ACC112 (cell line): Measurements from ENCODE around the gene CCNG2.
"Not testable (repeated sequence)": the region's sequence is repeated elsewhere in the genome, so short reads cannot be mapped to it uniquely, and the experiment has no call there.

Experiments used
- H2AFZ ChIP-seq: fragments of 200-600 bp; sonication (generic); one replicate; pipeline ENCODE4 v1.6.0; 2017; ENCODE audit warnings: antibody characterized with exemption, low read length; ENCODE audit not compliant: unreplicated experiment
- H3K27ac ChIP-seq: fragments of 200-600 bp; sonication (generic); 2 replicates; pipeline ENCODE4 v1.5.1; 2014; ENCODE audit warnings: low read depth, mild to moderate bottlenecking, antibody characterized with exemption, low read length, moderate library complexity
- H3K27me3 ChIP-seq: fragments of 200-600 bp; sonication (generic); 2 replicates; pipeline ENCODE4 v1.6.1; 2014; ENCODE audit warnings: mild to moderate bottlenecking, antibody characterized with exemption, low read length, moderate library complexity, mixed read lengths; ENCODE audit not compliant: insufficient read depth
- H3K36me3 ChIP-seq: fragments of 200-600 bp; sonication (generic); 2 replicates; pipeline ENCODE4 v1.6.1; 2016; ENCODE audit warnings: mild to moderate bottlenecking, antibody characterized with exemption, low read length, moderate library complexity, mixed read lengths; ENCODE audit not compliant: insufficient read depth
- H3K4me1 ChIP-seq: fragments of 200-600 bp; sonication (generic); one replicate; pipeline ENCODE4 v1.6.1; 2016; ENCODE audit warnings: low read length, mixed read lengths; ENCODE audit not compliant: insufficient read depth, unreplicated experiment, control insufficient read depth
- H3K4me3 ChIP-seq: fragments of 200-600 bp; sonication (generic); 2 replicates; pipeline ENCODE4 v1.5.1; 2014; ENCODE audit warnings: mild to moderate bottlenecking, low read depth, low read length
- H3K79me2 ChIP-seq: fragments of 200-600 bp; sonication (generic); one replicate; pipeline ENCODE4 v1.6.0; 2016; ENCODE audit warnings: low read length; ENCODE audit not compliant: control insufficient read depth, unreplicated experiment, insufficient read depth

The CCNG2 gene

DNA sequence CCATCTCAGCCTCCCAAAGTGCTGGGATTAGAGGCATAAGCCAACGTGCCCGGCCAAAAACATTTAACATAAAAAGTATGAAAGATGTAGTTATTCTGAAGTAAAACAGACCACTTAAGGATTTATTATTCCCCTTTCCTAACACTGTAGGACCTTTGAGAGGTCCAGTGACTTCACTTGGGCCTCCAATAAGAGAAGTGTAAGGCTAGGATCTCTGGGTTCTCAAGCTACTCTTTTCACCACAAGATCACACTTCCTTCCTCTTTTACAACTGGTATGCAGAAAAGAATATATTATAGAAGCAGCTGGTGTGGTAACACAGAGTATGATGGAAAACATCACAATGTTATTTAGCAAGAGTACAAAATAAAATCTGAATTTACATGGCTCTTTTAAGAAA lies 30.2 kb upstream of the CCNG2 start:
- H3K36me3 ChIP-seq, result no peaks in the 10 kb centered on the region
- H2AFZ ChIP-seq, result no peak overlapping the region
- no peaks in the 10 kb centered on the region for H3K79me2 ChIP-seq
- H3K27me3 ChIP-seq, result peaks cover 59% of the 10 kb centered on the region
- no peaks in the 10 kb centered on the region for H3K4me1 ChIP-seq
- no peak overlapping the region for H3K4me3 ChIP-seq
- H3K27ac ChIP-seq, result no peak overlapping the region

DNA sequence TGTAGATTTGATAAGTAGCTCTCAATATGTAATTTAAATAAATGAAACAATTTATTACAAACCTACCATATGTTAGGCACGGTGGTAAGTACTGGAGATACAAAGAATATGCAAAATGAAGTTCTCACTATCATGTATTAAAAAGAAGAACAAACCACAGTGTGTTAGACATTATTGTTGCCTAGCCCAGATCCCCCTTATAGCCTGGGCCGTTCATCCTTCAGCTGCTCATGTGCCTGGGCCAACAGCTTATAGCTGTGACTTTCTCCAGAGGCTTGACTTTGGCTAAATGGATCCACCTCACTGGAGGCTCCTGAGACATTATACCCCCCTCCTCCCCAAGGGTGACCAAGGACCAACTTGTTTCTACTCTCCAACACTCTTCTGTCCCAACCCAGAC lies 29.8 kb upstream of the CCNG2 start:
- Histone ChIP-seq H3K79me2 (no peaks in the 10 kb centered on the region), H3K36me3 (no peaks in the 10 kb centered on the region), H3K4me1 (no peaks in the 10 kb centered on the region), H2AFZ (no peak overlapping the region), H3K27ac (no peak overlapping the region), H3K4me3 (no peak overlapping the region), H3K27me3 (peaks cover 58% of the 10 kb centered on the region)

DNA sequence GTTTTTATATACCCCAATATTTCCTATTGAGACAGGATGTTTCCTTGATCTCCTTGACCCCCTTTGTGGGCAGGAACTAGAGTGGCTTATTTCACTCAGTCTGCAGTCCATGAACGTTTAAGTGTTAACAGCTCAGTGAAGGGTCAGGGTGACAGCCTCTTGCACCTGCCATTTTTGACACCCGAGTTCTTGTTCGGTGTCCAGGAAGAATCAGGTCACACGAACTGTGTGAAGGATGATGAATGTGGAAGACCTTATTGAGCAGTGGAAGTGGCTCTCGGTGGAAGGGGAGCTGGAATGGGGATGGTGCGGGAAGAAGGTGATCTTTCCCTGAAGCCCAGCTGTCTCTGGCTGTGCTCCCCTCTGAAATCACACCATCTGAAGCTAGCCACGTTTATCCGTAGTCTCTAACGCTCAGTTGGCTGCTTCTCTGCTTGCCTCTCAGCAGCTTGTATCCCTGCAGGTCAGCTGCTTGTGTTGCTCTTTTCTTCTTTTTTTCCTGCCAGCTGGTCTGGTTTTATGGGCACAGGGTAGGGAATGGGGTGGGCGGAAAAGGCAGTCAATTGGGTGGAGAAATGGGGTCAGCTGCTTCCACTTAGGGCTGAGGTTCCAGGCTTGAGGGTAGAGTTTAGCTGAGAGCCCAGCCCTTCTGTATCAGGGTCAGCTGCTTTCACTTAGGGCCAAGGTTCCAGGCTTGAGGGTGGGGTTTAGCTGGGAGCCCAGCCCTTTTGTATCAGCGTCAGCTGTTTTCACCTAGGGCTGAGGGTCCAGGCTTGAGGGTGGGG lies 29.0 kb upstream of the CCNG2 start:
- Histone ChIP-seq H3K27ac (no peak overlapping the region), H2AFZ (no peak overlapping the region), H3K79me2 (no peaks in the 10 kb centered on the region), H3K27me3 (peaks cover 57% of the 10 kb centered on the region), H3K4me1 (no peaks in the 10 kb centered on the region), H3K36me3 (no peaks in the 10 kb centered on the region), H3K4me3 (no peak overlapping the region)

DNA sequence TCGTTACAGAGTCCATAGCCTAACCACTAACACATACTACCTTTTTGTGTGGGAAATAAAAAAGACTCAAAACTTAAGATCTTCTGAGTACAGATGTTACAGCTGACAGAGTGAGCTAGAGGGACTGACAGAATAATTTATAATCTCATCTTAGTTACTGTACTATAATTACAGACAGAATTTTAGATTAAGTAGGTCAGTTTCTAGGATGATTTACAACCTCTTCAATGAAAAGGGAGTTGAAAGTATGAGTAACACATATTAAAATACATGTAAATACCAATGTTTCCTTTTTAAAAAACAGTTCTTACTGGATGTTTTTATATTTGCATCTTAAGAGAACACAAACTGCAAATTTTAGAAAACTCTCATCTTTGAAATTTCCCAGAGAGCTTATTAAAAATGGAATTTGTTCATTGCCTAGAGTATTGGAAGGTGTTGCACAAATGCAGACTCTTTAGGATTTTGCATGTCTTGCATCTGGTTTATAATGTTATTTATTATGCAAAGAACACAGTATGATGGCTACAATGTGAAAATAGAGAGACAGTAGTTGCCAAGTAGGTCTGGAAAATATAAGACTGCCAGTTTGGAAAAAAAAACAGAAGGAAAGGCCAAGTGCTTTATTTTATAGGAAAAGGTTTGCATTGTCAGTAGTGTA lies 24.2 kb upstream of the CCNG2 start:
- Histone ChIP-seq H3K79me2 (no peaks in the 10 kb centered on the region), H2AFZ (no peak overlapping the region), H3K4me3 (no peak overlapping the region), H3K4me1 (no peaks in the 10 kb centered on the region), H3K27ac (no peak overlapping the region), H3K27me3 (peaks cover 23% of the 10 kb centered on the region), H3K36me3 (no peaks in the 10 kb centered on the region)

DNA sequence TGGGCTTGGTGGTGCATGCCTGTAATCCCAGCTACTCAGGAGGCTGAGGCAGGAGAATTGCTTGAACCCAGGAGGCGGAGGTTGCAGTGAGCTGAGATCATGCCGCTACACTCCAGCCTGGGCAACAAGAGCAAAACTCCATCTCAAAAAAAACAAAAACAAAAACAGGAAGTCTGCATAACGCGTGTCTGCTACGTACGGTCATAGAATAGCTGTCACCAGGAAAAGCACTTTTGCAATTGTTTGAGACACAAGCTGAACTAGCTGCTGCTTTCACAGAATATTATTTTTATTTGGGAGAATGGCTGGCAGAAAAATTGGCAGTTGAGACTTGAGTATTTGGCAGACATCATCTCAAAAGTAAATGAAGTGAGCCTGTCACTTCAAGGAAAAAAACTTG lies 19.6 kb upstream of the CCNG2 start:
- H2AFZ ChIP-seq, H3K4me1 ChIP-seq, H3K36me3 ChIP-seq, H3K79me2 ChIP-seq, H3K4me3 ChIP-seq, H3K27ac ChIP-seq: not testable (repeated sequence)
- peaks cover 25% of the 10 kb centered on the region for H3K27me3 ChIP-seq

DNA sequence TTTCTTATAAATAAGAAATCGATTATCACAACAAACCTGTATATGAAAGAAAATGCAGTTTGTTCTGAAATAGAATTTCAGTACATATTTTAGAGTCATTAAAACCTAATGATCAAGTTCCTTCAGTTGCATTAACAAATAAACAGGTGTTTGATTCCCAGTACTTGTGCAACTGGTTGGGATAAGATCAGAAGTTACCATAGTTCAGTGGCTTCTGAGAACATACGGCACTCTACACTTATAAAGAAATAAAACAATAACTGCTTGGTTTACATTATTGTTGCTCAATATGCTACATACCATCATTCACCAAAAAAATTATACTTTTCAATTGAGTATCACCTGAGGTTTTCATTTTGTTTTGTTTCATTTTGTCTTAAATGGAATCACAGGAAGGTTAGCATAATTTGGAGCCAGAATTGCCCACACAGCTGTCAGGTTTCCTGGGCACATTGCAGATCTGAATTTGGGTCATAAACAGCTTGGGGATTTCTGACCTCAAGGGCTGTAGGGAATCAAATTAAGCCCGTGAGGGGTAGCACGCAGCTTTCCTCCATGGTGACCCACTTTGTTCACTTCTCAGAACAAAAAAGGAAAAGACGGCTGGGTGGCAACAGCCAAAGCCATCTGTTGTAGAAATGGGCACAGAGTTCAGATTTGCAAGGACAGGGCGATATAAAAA lies 14.9 kb upstream of the CCNG2 start:
- Histone ChIP-seq H3K27ac (no peak overlapping the region), H3K79me2 (no peaks in the 10 kb centered on the region), H2AFZ (no peak overlapping the region), H3K4me3 (no peak overlapping the region), H3K27me3 (peaks cover 22% of the 10 kb centered on the region; the same call in 1 of the 2 replicates), H3K36me3 (no peaks in the 10 kb centered on the region), H3K4me1 (no peaks in the 10 kb centered on the region)

DNA sequence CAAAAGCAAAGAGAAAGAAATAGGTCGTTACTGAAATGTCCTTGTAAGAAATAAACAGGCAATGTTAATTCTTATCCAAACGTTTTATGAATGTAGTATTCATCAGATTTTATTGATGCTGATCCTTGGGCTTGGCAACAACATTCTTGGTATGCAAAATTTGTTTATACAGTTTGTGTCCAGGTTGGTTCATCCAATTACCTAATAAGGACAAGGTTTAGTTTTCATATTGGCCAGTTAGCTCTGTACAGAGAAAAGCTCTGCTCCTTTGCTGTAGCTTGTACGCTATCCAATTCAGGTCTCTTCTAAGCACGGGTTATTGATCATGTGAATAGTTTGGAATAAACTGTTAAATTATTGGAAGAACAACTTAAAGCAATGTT lies 14.4 kb upstream of the CCNG2 start:
- H2AFZ ChIP-seq, result no peak overlapping the region
- no peaks in the 10 kb centered on the region for H3K4me1 ChIP-seq
- no peak overlapping the region for H3K27ac ChIP-seq
- H3K4me3 ChIP-seq, result no peak overlapping the region
- H3K36me3 ChIP-seq, result no peaks in the 10 kb centered on the region
- peaks cover 22% of the 10 kb centered on the region; the same call in 1 of the 2 replicates for H3K27me3 ChIP-seq
- H3K79me2 ChIP-seq, result no peaks in the 10 kb centered on the region

DNA sequence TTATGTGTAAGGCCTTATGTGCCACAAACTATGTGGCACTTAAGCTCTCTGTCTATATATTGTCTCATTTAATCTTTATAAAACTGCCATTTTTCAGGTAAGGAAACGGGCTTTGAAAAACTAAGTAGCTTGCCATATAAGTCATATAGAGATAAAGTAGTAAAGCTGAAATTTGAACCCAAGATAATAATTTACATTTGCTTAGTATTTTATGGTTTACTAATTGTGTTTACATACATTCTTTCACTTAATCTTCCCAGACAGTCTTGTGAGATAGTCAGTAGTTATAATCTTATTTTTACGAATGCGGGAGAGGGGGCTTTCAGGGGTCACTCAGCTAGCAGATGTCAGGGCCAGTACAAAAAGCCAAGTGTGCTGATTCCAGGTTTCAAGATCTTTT lies 13.9 kb upstream of the CCNG2 start:
- no peak overlapping the region for H3K4me3 ChIP-seq
- H3K27me3 ChIP-seq, result peaks cover 22% of the 10 kb centered on the region; the same call in 1 of the 2 replicates
- no peaks in the 10 kb centered on the region for H3K79me2 ChIP-seq
- H3K36me3 ChIP-seq, result no peaks in the 10 kb centered on the region
- no peak overlapping the region for H3K27ac ChIP-seq
- no peaks in the 10 kb centered on the region for H3K4me1 ChIP-seq
- H2AFZ ChIP-seq, result no peak overlapping the region

DNA sequence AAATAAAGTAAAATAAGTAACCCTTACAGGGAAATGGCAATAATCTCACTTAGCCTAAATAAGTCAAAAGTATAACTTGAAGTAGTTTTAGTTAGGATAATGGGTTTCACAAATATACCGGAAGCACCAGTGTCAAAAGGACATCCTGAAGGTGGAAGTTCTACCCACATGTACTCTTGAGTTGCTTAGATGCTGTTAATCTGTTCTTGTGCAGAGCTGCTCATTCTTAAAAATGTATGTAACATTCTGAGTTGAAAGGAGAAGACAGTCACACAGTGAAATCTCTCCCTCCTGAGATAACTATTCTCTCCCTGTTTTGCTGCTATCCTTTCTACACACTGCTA lies 11.2 kb upstream of the CCNG2 start:
- Histone ChIP-seq H3K4me1 (no peaks in the 10 kb centered on the region), H3K27me3 (peaks cover under 1% of the 10 kb centered on the region; the same call in 1 of the 2 replicates), H3K36me3 (no peaks in the 10 kb centered on the region), H3K27ac (no peak overlapping the region), H2AFZ (no peak overlapping the region), H3K79me2 (no peaks in the 10 kb centered on the region), H3K4me3 (no peak overlapping the region)

DNA sequence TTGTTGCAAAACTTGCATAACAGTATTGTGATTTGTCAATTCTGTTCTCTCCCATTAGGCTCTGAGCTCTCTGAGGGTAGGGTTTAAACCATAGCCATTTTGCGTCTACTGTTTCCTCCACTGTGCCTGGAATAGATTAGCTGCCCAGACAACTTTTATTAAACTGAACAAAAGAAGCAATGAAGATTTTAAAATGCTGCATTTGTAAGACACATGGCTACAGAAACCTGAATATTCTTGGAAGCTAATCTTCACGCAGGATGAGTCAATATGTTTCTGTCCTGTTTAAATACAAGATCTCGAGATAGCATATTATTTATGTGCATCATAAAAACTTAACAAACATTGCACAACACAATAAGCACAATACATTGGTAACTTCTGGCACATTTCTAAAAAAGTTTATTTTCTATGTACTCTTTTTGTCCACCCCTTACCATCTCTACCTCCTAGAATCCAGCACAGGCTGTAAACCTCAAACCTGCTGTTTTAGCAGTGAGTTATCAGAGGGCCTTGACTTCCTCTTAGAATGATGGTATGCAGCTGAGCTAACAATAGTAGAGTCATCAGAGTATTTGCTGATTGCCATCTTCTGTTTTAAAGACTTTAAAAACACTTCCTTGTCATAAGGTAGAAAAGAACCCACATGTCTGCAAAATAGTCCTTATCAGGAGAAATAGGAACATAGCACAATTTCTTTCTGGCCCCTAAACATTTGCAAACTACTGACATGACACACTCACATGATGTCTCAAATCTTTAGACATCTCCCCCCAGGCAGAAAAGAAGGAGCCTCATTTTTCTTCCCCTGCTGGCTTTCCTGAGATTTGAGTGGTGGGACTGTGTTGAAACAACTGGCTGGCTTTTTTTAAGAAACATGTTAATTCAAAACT lies 10.6 kb upstream of the CCNG2 start:
- Histone ChIP-seq H3K4me3 (no peak overlapping the region), H2AFZ (no peak overlapping the region), H3K4me1 (no peaks in the 10 kb centered on the region), H3K36me3 (no peaks in the 10 kb centered on the region), H3K27ac (no peak overlapping the region), H3K79me2 (no peaks in the 10 kb centered on the region), H3K27me3 (no peaks in the 10 kb centered on the region)
